HCT116 (cell line): ENCODE data around the gene TTLL9. TPM values are rescaled to one million over a fixed set of nuclear protein-coding genes. Genes with fewer than 3 reads are reported as not detected.

Source experiments
- ATAC-seq: fragments of 200-7000 bp; cut with Tn5 transposase; 2 replicates; pipeline ENCODE4 v1.9.1; 2020; ENCODE audit warnings: mild to moderate bottlenecking, moderate library complexity
- BruUV-seq: library from RNA; stranded (reverse); fragments of 400-500 nt; replicated peaks from 2 replicates; lab custom pipeline; 2021; lab: Mats Ljungman, UMichigan
- CTCF ChIA-PET: fragments of 300-600 bp; sonication (Branson Sonifier 250); formaldehyde crosslinking; loops from one replicate; lab custom pipeline; 2021; ENCODE audit warnings: antibody characterized with exemption; lab: Charles Lee
- POLR2A ChIA-PET: fragments of 300-600, 350-600 bp; sonication (Branson Sonifier 250); formaldehyde crosslinking; loops from one replicate; lab custom pipeline; 2021; ENCODE audit warnings: antibody characterized with exemption; lab: Charles Lee
- RAD21 ChIA-PET, 2 experiments: fragments of 300-600 bp; sonication (Branson Sonifier 250); formaldehyde crosslinking; loops; one replicate each; lab custom pipeline; 2023; ENCODE audit warnings: low total read pairs in 2 of 2; ENCODE audit not compliant: uncharacterized antibody in 2 of 2, unreplicated experiment in 2 of 2, low non-redundant PET in 1 of 2; lab: Charles Lee
- DNase-seq: peaks from one replicate; pipeline ENCODE4 v3.0.0-alpha.2; 2010; ENCODE audit warnings: low read depth, low spot score
- H2AFZ ChIP-seq: fragments of 200-600 bp; shearing (Covaris generic), sonication (generic); 2 replicates; pipeline ENCODE4 v1.6.1; 2017; ENCODE audit warnings: low read depth, mixed run types, mixed read lengths, antibody characterized with exemption, low read length; ENCODE audit not compliant: poor library complexity, severe bottlenecking
- H3K27ac ChIP-seq: 2 replicates; pipeline ENCODE4 v1.5.1; 2012; ENCODE audit warnings: low read depth, low read length
- H3K27me3 ChIP-seq: fragments of 200-600 bp; sonication (generic); 2 replicates; pipeline ENCODE4 v1.6.1; 2016; ENCODE audit warnings: mixed run types, low read length, mixed read lengths; ENCODE audit not compliant: insufficient read depth
- H3K36me3 ChIP-seq, 2 experiments: fragments of 200-500 bp in 1 of 2; fragments of 200-600 bp in 1 of 2; sonication (Bioruptor generic) in 1 of 2; sonication (generic) in 1 of 2; 2 replicates each; pipeline versions ENCODE4 v1.5.1 to v1.6.1; 2014 to 2016; ENCODE audit warnings: low read length in 2 of 2, inconsistent platforms in 1 of 2, mixed read lengths in 1 of 2, mixed run types in 1 of 2; ENCODE audit not compliant: insufficient read depth in 2 of 2, control insufficient read depth in 1 of 2
- H3K4me1 ChIP-seq, 2 experiments: fragments of 200-600 bp in 1 of 2; sonication (generic) in 1 of 2; 2 replicates each; pipeline versions ENCODE4 v1.5.1 to v1.6.1; 2012 to 2017; ENCODE audit warnings: low read length in 2 of 2, inconsistent platforms in 1 of 2, mild to moderate bottlenecking in 1 of 2, mixed read lengths in 1 of 2, mixed run types in 1 of 2, moderate library complexity in 1 of 2; ENCODE audit not compliant: insufficient read depth in 2 of 2, control insufficient read depth in 1 of 2
- H3K4me2 ChIP-seq: fragments of 200-600 bp; sonication (generic); 2 replicates; pipeline ENCODE4 v1.6.1; 2017; ENCODE audit warnings: mixed run types, low read length, mixed read lengths
- H3K4me3 ChIP-seq, 2 experiments: fragments of 200-600 bp in 1 of 2; sonication (generic) in 1 of 2; replicated peaks in 1 of 2; 2 replicates each; pipeline ENCODE4 v1.5.1; 2011 to 2016; ENCODE audit warnings: low read length in 2 of 2, control low read depth in 1 of 2, low read depth in 1 of 2, mild to moderate bottlenecking in 1 of 2, mixed read lengths in 1 of 2, mixed run types in 1 of 2
- H3K79me2 ChIP-seq: fragments of 200-600 bp; sonication (generic); 2 replicates; pipeline ENCODE4 v1.6.1; 2017; ENCODE audit warnings: mild to moderate bottlenecking, mixed run types, low read length, moderate library complexity, mixed read lengths; ENCODE audit not compliant: insufficient read depth
- H3K9ac ChIP-seq: fragments of 200-600 bp; sonication (generic); 2 replicates; pipeline ENCODE4 v1.6.1; 2016; ENCODE audit warnings: low read length, mixed read lengths
- H3K9me2 ChIP-seq: fragments of 200-600 bp; sonication (generic), shearing (Covaris generic); 2 replicates; pipeline ENCODE4 v1.6.1; 2017; ENCODE audit warnings: mixed run types, mild to moderate bottlenecking, moderate library complexity; ENCODE audit not compliant: insufficient read depth
- H3K9me3 ChIP-seq, 2 experiments: fragments of 200-500 bp in 1 of 2; fragments of 200-600 bp in 1 of 2; sonication (Bioruptor generic) in 1 of 2; sonication (generic) in 1 of 2; 2 replicates each; pipeline ENCODE4 v1.6.1; 2014 to 2017; ENCODE audit warnings: low read length in 2 of 2, mixed read lengths in 2 of 2, inconsistent platforms in 1 of 2, low read depth in 1 of 2, mild to moderate bottlenecking in 1 of 2, mixed run types in 1 of 2, moderate library complexity in 1 of 2; ENCODE audit not compliant: control insufficient read depth in 1 of 2, insufficient read depth in 1 of 2
- H4K20me1 ChIP-seq: fragments of 200-600 bp; sonication (generic), shearing (Covaris generic); 2 replicates; pipeline ENCODE4 v1.6.1; 2017; ENCODE audit warnings: mixed run types, mild to moderate bottlenecking, moderate library complexity; ENCODE audit not compliant: insufficient read depth
- CBX3 ChIP-seq: IDR thresholded peaks from 2 replicates; pipeline ENCODE4 v1.6.1; 2012; ENCODE audit warnings: low read depth
- CEBPB ChIP-seq: IDR thresholded peaks from 2 replicates; pipeline ENCODE4 v1.6.1; 2012; ENCODE audit warnings: low read depth
- ELF1 ChIP-seq: IDR thresholded peaks from 2 replicates; pipeline ENCODE4 v1.6.1; 2012; ENCODE audit warnings: low read depth, borderline replicate concordance
- EZH2 ChIP-seq: fragments of 200-600 bp; sonication (generic); IDR thresholded peaks from 2 replicates; pipeline ENCODE4 v1.6.1; 2017; ENCODE audit warnings: antibody characterized with exemption, mixed run types
- JUND ChIP-seq: IDR thresholded peaks from 2 replicates; pipeline ENCODE4 v1.6.1; 2012
- SRF ChIP-seq: IDR thresholded peaks from 2 replicates; pipeline ENCODE4 v1.6.1; 2012; ENCODE audit warnings: low read depth
- intact Hi-C: fragments of 100-400 bp; cut with micrococcal nuclease; formaldehyde crosslinking; loops from 2 replicates; pipeline ENCODE4 v1.10.0; 2022
- total RNA-seq: library from RNA; stranded (reverse); gene quantifications from one replicate; pipeline ENCODE4 v1.2.1, GENCODE V29; 2021; ENCODE audit not compliant: unreplicated experiment
- TF ChIP-seq, protein P1 (sequence below): IDR thresholded peaks from 2 replicates; pipeline ENCODE4 v1.6.1; 2012
- TF ChIP-seq, protein P2 (sequence below), 3 experiments: fragments of 200-600 bp in 1 of 3; sonication (generic) in 1 of 3; IDR thresholded peaks in 2 of 3; conservative IDR thresholded peaks in 1 of 3; 2 replicates each; pipeline ENCODE4 v1.5.1; 2012 to 2017; ENCODE audit warnings: low read depth in 2 of 3, low read length in 2 of 3, antibody characterized with exemption in 1 of 3, borderline replicate concordance in 1 of 3, control low read depth in 1 of 3, mild to moderate bottlenecking in 1 of 3, mixed read lengths in 1 of 3, mixed run types in 1 of 3, moderate library complexity in 1 of 3; ENCODE audit not compliant: insufficient read depth in 1 of 3
- TF ChIP-seq, protein P3 (sequence below): IDR thresholded peaks from 2 replicates; pipeline ENCODE4 v1.6.1; 2011; ENCODE audit warnings: mild to moderate bottlenecking, low read length, moderate library complexity; ENCODE audit not compliant: insufficient replicate concordance; ENCODE audit errors: extremely low read depth

TTLL9 gene
- total RNA-seq, 1 experiment from 2014 or later, result not detected

DNA sequence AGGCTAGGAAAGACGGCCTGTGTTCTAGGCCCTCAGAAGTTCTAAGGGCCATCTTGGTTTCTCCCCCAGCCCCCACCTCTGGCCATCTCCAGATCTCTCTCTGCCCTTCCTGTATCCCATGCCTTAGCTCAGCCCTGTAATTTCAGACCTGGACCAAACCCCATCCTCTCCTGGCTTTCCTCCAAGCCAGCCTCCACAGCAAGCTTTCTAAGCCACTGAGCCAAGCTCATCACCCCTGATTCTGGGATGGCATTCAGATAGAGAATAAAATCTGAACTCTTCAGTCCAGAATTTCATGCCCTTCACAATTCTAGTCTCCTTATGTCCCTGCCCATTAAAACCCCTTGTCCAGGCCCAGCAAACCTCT lies 120.9 kb downstream of the TTLL9 start:
- ChIA-PET POLR2A (no interaction called here), CTCF (no interaction called here), RAD21 (no interaction called here)
- H2AFZ ChIP-seq, result no peak overlapping the region
- H3K4me3 ChIP-seq, result no peak overlapping the region
- H3K36me3 ChIP-seq, result no peaks in the 10 kb centered on the region
- H3K27me3 ChIP-seq, result peaks cover 24% of the 10 kb centered on the region; the same call in 1 of the 2 replicates
- DNase-seq (no peak), ATAC-seq (no peak)
- no peaks in the 10 kb centered on the region for H3K79me2 ChIP-seq
- no peak overlapping the region for H3K4me2 ChIP-seq
- H3K9me3 ChIP-seq, result no peaks in the 10 kb centered on the region
- H4K20me1 ChIP-seq, result no peaks in the 10 kb centered on the region
- H3K27ac ChIP-seq, result no peak overlapping the region
- intact Hi-C loops, result no loop called here
- no peaks in the 10 kb centered on the region for H3K4me1 ChIP-seq
- no peaks in the 10 kb centered on the region for H3K9me2 ChIP-seq
- no TSS peak for BruUV-seq
- H3K9ac ChIP-seq, result no peak overlapping the region
- TF ChIP-seq CBX3, result no peak
- TF ChIP-seq, protein P1, sequence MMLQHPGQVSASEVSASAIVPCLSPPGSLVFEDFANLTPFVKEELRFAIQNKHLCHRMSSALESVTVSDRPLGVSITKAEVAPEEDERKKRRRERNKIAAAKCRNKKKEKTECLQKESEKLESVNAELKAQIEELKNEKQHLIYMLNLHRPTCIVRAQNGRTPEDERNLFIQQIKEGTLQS, result no peak

DNA sequence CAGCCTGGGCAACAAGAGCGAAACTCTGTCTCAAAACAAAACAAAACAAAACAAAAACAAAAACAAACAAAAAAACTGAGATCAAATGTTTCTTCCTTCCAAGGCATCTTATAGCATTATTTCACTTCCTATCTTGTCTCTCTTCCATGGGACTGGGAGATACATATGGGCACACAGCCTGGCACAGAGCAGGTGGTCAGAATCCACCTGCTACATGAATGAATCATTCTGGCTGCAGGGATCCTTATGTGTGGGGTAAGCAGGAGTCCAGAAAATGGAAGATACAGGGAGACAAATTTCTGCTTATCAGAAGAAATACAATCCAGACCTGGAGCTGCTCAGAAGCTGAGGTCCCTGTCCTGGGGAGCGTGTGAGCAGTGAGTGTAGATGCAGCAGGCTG lies 121.7 kb downstream of the TTLL9 start:
- no TSS peak for BruUV-seq
- H3K27me3 ChIP-seq, result peaks cover 24% of the 10 kb centered on the region; the same call in 1 of the 2 replicates
- DNase-seq, result no peak
- TF ChIP-seq, protein P2, sequence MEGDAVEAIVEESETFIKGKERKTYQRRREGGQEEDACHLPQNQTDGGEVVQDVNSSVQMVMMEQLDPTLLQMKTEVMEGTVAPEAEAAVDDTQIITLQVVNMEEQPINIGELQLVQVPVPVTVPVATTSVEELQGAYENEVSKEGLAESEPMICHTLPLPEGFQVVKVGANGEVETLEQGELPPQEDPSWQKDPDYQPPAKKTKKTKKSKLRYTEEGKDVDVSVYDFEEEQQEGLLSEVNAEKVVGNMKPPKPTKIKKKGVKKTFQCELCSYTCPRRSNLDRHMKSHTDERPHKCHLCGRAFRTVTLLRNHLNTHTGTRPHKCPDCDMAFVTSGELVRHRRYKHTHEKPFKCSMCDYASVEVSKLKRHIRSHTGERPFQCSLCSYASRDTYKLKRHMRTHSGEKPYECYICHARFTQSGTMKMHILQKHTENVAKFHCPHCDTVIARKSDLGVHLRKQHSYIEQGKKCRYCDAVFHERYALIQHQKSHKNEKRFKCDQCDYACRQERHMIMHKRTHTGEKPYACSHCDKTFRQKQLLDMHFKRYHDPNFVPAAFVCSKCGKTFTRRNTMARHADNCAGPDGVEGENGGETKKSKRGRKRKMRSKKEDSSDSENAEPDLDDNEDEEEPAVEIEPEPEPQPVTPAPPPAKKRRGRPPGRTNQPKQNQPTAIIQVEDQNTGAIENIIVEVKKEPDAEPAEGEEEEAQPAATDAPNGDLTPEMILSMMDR (IDR thresholded peaks at IDR 0.05 in 2 of 3, conservative IDR thresholded peaks at IDR 0.05 in 1 of 3; ENCODE audit: borderline replicate concordance in 1 of 3, insufficient read depth in 1 of 3, low read depth in 2 of 3, low read length in 2 of 3), result no peak
- TF ChIP-seq JUND, result no peak
- TF ChIP-seq CBX3, result no peak
- no peak for TF ChIP-seq CEBPB
- TF ChIP-seq EZH2, result no peak
- TF ChIP-seq SRF, result no peak
- TF ChIP-seq ELF1, result no peak
- TF ChIP-seq, protein P3, sequence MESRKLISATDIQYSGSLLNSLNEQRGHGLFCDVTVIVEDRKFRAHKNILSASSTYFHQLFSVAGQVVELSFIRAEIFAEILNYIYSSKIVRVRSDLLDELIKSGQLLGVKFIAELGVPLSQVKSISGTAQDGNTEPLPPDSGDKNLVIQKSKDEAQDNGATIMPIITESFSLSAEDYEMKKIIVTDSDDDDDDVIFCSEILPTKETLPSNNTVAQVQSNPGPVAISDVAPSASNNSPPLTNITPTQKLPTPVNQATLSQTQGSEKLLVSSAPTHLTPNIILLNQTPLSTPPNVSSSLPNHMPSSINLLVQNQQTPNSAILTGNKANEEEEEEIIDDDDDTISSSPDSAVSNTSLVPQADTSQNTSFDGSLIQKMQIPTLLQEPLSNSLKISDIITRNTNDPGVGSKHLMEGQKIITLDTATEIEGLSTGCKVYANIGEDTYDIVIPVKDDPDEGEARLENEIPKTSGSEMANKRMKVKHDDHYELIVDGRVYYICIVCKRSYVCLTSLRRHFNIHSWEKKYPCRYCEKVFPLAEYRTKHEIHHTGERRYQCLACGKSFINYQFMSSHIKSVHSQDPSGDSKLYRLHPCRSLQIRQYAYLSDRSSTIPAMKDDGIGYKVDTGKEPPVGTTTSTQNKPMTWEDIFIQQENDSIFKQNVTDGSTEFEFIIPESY, result no peak
- TF ChIP-seq, all 23 proteins: peak for 0
- POLR2A ChIA-PET, result no interaction called here
- H4K20me1 ChIP-seq, result no peaks in the 10 kb centered on the region
- H3K36me3 ChIP-seq, result no peaks in the 10 kb centered on the region
- no peak overlapping the region for H2AFZ ChIP-seq
- intact Hi-C loops, result no loop called here
- H3K27ac ChIP-seq, result no peak overlapping the region
- ATAC-seq, result no peak
- CTCF ChIA-PET, result no interaction called here
- H3K79me2 ChIP-seq, result no peaks in the 10 kb centered on the region
- H3K4me1 ChIP-seq, result no peaks in the 10 kb centered on the region
- no peaks in the 10 kb centered on the region for H3K9me3 ChIP-seq
- no peak overlapping the region for H3K4me2 ChIP-seq
- H3K9me2 ChIP-seq, result no peaks in the 10 kb centered on the region
- no peak overlapping the region for H3K4me3 ChIP-seq
- H3K9ac ChIP-seq, result no peak overlapping the region
- RAD21 ChIA-PET, result no interaction called here
